GM18517 (cell line): ENCODE data around the gene PRAMEF15.
"Not testable (repeated sequence)": the region's sequence is repeated elsewhere in the genome, so short reads cannot be mapped to it uniquely, and the experiment has no call there.

Experiments used
- ATAC-seq: cut with Tn5 transposase; IDR thresholded peaks from one replicate; pipeline ENCODE4 v1.9.1; 2021; ENCODE audit warnings: mild to moderate bottlenecking, moderate library complexity; ENCODE audit not compliant: unreplicated experiment

Gene PRAMEF15

DNA sequence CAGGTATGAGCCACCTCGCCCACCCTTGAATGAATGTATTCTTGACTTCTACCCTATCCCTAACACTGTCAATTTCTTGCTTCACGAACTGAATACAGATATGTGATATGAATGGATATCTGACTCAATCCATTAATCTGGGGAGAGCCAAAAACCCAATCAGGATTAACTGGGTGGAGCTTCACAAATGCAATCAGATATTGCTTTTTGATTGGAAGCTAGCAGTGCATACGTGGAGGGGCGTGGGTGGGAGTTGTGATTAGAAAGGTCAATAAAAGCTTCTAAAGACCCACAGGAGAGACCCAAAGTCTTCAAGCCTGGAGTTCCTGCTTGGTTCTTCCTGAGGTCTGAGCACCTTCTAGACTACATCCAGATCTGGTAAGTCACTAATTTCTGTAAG, at the start of gene PRAMEF15:
TSS of gene PRAMEF15 (plus strand) at position 301 of the 400 bp plus-strand sequence. CDS start 2,827 bp downstream, outside the sequence.
- ATAC-seq = not testable (repeated sequence)

DNA sequence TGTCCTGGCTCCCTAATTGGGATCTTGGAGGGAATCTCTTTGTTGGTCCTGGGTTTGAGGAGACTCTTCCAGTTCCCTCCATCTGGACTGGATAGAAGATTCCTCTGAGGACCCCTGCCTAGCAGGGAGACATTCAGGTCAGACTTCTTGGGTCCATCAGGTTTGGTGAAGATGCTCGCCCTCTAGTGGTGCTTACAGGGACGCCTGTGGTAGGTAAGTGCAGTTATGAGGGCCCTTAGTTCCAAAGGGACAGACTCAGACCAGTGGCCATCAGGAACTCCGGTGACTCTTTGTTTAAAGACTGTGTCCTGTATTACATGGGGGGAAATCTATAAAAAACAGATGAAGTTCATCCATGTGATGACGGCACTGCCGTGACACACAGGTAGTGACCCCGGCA, 38.4 kb upstream of the PRAMEF15 start:
- not testable (repeated sequence) for ATAC-seq

DNA sequence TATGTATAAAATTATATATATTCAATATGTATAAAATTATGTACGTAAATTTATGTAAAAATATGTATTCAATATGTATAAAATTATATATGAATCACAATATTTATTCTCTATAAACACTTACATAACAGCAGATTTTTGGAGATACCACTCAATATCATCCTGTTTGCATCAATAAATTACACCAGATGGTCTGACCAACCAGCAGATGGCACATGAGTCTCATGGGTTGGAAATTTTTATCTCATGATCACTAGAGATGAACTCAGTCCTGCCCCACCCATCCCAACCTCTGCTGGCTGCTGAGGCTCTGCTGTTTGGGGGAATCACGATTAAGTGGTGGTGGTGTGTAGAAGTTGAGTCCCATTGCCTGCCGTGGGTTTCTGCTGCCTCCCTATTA, 35.8 kb upstream of the PRAMEF15 start:
- not testable (repeated sequence) for ATAC-seq

DNA sequence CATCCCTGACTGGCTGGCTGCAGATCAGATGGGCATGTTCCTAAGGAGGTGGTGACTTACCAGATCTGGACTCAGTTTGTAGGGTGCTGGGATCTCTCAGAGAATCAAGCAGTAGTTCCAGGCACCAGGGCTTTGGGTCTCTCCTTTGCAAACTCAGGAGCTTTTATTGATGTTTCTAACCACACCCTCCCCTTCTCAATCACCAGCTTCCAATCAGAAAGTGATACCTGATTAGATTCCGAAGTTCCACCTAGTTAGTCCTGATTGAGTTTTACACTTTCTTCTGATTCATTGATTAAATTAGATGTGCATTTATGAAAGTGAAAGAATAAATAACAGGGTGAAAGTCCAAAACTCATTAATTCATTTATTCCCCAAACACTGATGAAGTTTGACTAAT, 30.3 kb upstream of the PRAMEF15 start, which contains the start of gene PRAMEF8:
TSS of gene PRAMEF8 (minus strand) at position 101 of the 400 bp plus-strand sequence. CDS start 1,046 bp downstream, outside the sequence.
- ATAC-seq = not testable (repeated sequence)

DNA sequence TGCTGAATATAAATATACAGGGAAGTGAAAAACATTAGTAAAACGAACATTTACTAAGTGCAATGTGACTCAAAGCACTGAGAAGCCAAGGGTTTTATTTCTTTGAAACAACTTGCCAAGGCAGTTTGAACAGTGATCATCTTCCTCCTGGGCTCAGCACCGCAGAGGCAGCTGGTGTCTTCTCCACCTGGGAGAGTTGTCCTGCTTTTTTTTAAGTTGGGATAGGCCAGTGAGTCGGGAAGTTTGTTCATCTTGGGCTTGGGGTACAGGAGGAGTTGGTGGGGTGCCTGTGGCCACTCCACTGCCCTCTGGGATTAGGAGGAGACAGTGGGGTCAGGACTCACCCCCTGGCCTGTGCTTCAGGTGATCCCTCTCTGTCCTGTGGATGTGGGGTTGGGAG, 26.4 kb upstream of the PRAMEF15 start:
- not testable (repeated sequence) for ATAC-seq

DNA sequence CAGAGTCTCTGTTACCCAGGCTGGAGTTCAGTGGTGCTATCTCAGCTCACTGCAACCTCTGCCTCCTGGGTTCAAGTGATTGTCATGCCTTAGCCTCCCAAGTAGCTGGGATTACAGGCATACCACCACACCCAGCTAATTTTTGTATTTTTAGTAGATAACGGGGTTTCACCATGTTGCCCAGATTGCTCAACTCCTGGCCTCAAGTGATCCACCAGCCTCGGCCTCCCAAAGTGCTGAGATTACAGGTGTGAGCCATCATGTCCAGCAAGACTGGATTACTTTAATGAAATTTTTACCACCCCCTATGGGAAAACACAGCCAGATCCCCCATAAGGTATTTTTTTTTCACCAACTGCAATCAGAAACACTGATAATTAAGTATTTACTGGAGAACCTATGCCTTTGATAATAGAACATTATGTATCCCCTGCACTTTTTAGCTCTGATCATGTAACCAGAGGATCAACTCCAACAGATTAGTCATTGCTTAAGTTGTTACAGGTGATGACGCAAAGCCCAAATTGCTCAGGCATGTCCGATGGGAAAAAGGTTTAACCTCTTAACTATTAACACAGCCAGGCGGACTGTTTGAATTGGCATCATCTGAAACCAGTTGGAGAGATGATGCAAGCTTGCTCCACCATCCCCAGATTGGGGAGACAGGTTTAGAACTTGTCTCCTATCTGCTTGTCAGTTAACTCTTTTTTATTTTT, 18.0 kb upstream of the PRAMEF15 start:
- ATAC-seq = not testable (repeated sequence)

DNA sequence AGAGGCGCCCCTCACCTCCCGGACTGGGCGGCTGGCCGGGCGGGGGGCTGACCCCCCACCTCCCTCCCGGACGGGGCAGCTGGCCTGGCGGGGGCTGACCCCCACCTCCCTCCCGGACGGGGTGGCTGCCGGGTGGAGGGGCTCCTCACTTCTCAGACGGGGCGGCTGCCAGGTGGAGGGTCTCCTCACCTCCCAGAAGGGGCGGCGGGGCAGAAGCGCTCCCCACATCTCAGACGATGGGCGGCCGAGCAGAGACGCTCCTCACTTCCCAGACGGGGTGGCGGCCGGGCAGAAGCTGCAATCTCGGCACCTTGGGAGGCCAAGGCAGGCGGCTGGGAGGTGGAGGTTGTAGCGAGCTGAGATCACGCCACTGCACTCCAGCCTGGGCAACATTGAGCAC, 16.7 kb upstream of the PRAMEF15 start:
- ATAC-seq = not testable (repeated sequence)

DNA sequence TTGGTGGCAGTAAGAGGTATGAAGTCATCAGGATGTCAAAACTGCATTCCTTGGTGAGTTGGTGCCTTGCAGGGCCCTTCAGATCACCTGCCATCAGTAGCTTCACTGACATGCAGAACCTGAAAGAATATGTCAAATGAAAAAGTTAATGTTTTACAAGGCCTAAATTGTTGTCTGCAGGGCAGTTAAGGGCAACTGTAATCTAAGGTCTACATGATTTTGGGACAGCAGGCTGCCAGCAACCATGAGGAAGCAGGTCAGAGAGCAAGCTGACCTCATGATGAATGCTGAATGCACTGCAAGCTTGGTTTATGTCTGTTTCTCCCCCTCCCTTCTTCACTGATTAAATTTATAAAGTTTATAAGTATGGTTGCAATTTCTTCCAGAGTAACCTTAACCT, 13.2 kb upstream of the PRAMEF15 start:
- not testable (repeated sequence) for ATAC-seq

DNA sequence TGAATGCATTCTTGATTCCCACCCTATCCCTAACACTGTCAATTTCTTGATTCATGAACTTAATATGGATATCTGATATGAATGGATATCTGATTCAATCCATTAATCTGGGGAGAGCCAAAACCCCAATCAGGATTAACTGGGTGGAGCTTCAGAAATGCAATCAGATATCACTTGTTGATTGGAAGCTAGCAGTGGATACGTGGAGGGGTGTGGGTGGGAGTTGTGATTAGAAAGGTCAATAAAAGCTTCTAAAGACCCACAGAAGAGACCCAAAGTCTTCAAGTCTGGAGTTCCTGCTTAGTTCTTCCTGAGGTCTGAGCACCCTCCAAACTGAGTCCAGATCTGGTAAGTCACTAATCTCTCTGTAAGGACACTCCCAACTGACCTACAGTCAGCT, 12.1 kb upstream of the PRAMEF15 start, which contains the start of gene PRAMEF33:
TSS of gene PRAMEF33 (plus strand) at position 301 of the 400 bp plus-strand sequence. CDS start 2,416 bp downstream, outside the sequence.
- ATAC-seq = not testable (repeated sequence)

DNA sequence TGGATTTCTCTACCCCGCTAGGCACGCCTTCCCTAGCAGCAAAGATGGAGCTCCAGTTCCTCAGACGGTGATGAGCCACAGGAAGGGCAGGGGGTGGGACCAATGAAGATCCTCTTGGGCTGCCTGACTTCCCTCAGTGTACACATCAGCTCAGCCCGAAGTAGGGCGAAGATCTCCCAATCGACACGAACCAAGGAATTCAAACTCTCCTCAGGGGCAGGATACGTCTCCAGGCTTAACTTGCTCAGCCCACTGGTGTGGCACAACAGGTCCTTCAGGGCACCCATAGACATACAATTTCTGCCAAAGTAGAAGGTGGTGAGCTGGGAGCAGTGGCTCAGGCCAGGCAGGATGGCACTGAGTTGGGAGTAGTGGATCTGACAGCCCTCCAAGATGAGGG, 27.1 kb downstream of the PRAMEF15 start:
- ATAC-seq = not testable (repeated sequence)

DNA sequence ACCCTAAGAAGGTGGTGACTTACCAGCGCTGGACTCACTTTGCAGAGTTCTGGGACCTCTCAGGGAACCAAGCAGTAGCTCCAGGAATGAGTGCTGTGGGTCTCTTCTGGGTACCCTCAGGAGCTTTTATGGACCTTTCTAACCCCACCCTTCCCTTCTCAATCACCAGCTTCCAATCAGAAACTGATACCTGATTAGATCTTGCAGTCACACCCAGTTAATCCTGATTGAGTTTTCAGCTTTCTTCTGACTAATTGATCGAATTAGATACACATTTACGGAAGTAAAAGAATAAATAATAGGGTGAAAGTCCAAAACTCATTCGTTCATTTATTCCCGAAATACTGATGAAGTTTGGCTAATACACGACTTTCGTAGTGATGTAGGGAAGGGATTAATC, 31.7 kb downstream of the PRAMEF15 start, which contains the start of gene PRAMEF14:
TSS of gene PRAMEF14 (minus strand) at position 101 of the 400 bp plus-strand sequence. CDS start 1,820 bp downstream, outside the sequence.
- not testable (repeated sequence) for ATAC-seq

DNA sequence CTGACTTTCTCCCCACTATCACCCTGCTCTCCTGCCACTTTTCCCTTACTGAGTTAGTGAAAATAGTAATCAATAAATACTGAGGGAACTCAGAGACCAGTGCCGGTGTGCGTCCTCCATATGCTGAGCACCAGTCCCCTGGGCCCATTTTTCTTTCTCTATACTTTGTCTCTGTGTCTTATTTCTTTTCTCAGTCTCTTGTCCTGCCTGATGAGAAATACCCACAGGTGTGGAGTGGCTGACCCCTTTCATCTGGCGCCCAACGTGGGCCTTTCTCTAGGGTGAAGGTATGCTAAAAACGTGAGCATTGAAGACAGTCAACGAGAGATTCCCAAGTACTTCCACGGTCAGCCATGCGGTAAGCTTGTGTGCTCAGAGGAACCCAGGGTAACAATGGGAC, 38.1 kb downstream of the PRAMEF15 start:
- not testable (repeated sequence) for ATAC-seq

DNA sequence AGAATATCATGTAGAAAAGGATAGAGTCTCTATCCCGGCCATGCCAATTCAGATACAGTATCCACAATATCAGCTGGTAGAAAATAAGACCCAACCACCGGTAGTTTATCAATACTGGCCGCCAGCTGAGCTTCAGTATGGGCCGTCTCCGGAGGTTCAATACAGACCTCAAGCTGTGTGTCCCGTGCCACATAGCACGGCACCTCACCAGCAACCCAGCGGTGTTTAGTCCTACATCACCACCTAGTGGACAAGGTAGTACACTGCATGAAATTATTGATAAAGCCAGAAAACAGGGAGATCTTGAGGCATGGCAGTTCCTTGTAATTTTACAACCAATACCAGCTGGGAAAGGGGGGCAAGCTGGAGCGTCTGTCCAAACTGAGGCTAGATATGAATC, 39.1 kb downstream of the PRAMEF15 start:
- ATAC-seq = not testable (repeated sequence)

DNA sequence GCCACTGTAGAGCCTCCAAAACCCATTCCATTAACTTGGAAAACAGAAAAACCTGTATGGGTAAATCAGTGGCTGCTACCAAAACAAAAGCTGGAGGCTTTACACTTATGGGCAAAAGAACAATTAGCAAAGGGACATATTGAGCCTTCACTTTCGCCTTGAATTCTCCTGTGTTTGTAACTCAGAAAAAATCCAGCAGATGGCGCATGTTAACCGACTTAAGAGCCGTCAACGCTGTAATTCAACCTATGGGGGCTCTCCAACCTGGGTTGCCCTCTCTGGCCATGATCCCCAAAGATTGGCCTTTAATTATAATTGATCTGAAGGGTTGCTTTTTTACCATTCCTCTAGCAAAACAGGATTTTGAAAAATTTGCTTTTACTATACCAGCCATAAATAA, 41.4 kb downstream of the PRAMEF15 start:
- ATAC-seq = not testable (repeated sequence)

DNA sequence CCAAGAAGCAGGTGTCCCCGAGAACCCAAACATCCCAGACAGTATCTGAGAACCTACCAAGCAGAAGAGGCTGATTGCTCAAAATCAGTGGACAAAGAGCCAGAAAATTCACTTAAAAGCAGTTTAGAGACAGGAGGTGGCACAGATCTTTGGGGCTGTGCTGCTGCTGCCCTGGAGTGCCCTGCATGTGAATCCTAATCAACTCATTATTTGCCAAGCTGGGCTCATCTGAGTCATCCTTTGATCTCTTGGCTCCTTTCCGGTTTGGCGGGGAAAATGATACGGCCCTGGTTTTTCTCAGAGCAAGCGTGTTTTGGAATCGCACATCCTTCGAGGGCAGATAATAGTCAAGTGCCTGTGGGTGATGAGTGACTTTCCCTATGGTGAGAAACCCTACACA, 47.0 kb downstream of the PRAMEF15 start:
- not testable (repeated sequence) for ATAC-seq

DNA sequence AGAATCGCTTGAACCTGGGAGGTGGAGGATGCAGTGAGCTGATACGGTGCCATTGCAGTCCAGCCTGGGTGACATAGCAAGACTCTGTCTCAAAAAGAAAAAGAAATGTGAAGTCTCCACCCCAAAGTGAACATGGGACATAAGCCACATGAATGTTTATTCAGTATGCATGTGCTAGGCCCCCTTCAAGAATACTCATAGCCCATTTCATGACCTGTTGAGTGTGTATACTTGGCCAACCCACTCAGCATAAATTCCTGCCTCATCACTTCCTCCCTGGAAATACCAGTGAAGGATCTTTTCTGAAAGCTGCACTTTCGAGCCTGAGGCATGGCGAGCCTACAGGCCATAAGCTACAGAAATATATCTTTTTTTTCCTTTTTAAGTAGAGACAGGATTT, 49.5 kb downstream of the PRAMEF15 start:
- not testable (repeated sequence) for ATAC-seq

DNA sequence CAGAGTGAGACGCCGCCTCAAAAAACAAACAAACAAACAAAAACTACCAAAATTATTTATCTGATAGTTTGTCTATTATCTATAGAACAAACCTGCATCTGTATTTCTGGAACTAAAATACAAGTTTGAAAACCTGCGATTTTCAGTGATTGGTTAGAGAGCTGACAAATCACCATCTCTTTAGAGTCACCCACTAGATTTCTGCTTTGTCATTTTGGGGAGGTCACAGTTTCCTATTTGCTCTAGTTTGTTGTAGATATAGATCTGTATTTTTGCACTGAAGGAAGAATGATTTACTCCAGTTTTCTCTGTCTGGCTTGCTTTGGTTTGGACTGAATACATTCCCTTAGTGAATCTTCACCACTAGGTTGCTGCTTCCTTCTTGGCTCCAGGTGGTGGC, 51.2 kb downstream of the PRAMEF15 start:
- not testable (repeated sequence) for ATAC-seq

DNA sequence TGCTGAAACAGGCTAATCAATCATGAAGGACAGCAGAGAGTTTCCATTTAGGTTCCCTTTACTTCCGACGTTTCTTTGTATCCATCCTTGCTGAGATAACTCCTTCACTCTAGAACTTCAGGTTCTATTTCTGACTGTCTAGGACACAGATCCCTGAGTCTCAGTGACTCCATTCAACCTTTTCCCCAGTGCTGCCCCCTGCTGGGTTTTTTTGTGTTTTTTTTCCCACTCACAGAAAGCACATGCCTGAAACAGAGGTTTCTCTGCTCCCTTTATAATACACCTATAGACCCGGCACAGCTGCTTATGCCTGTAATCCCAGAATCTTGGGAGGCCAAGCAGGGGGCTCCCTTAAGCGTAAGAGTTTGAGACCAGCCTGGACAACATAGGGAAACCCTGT, 53.2 kb downstream of the PRAMEF15 start:
- not testable (repeated sequence) for ATAC-seq
